ENCODE results near the gene SORL1. TPM values are rescaled to one million over a fixed set of nuclear protein-coding genes. Genes with fewer than 3 reads are reported as not detected.

Gene SORL1
- total and polyA plus RNA-seq, 2 of the 8 experiments (the other 6 are each of a cell fraction or from before 2014, with no cell fraction given) = 38.1 to 65.5 TPM

DNA sequence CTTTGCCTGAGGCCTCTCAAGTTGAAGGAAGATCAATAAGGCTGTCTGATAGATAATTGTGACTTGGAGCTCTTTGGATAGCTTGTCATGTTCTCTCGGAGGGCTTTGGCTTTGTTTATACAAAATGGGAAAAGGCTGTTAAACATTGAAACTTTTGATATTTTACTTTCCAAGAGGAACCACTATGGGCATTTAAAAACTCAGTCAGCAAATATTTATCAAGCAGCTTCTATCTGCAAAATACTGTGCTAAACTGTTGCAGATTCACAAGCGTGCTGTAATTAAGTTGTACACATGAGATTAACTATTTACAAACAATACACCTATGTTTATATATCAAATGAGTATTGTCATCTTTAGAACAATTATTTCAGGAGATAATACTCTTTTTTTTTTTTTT is 34.5 kb upstream of the SORL1 start (continued):
- no peak for TF ChIP-seq EP300 (IDR thresholded peaks at IDR 0.05; ENCODE audit: borderline replicate concordance in 1 of 2, low read depth in 2 of 2, low read length in 2 of 2)

All from H1 (cell line).